Neural progenitor cell (in vitro differentiated cells): ENCODE data around the gene CDH26.

Source experiments
- EZH2 ChIP-seq: fragments of 200-600 bp; sonication (generic); IDR thresholded peaks from 2 replicates; pipeline ENCODE4 v1.6.1; 2017; ENCODE audit warnings: antibody characterized with exemption, mild to moderate bottlenecking, moderate library complexity
- TF ChIP-seq, protein P1 (sequence below): fragments of 200-600 bp; sonication (generic); IDR thresholded peaks from 2 replicates; pipeline ENCODE4 v1.5.1; 2017; ENCODE audit warnings: antibody characterized with exemption, mild to moderate bottlenecking

DNA sequence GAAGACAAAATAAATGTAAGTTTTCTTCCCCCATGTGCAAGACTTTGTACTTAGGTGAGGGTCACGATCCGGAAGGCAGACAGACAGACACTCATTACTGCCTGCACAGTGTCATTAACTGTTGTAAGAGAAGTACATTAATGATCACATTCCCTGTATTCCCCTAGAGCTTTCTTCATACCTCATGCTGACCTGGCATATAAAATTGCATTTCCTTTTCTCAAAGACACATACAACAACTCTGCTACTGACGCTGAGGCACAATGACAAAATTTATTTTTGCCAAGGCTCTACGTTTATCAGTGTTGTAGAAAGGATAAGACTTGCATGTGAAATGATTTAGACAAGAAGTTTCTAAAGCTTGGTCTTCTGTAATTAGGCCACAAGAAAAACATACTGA, 21.8 kb upstream of the CDH26 start:
- TF ChIP-seq, protein P1, sequence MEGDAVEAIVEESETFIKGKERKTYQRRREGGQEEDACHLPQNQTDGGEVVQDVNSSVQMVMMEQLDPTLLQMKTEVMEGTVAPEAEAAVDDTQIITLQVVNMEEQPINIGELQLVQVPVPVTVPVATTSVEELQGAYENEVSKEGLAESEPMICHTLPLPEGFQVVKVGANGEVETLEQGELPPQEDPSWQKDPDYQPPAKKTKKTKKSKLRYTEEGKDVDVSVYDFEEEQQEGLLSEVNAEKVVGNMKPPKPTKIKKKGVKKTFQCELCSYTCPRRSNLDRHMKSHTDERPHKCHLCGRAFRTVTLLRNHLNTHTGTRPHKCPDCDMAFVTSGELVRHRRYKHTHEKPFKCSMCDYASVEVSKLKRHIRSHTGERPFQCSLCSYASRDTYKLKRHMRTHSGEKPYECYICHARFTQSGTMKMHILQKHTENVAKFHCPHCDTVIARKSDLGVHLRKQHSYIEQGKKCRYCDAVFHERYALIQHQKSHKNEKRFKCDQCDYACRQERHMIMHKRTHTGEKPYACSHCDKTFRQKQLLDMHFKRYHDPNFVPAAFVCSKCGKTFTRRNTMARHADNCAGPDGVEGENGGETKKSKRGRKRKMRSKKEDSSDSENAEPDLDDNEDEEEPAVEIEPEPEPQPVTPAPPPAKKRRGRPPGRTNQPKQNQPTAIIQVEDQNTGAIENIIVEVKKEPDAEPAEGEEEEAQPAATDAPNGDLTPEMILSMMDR = no peak
- no peak for TF ChIP-seq EZH2
